Fibroblast of the conjunctiva (primary cell): ENCODE results near the gene CFL1.

ENCODE experiments used
- DNase-seq: peaks from one replicate; pipeline ENCODE4 v3.0.0-alpha.2; 2010; ENCODE audit warnings: low read depth

The CFL1 gene

DNA sequence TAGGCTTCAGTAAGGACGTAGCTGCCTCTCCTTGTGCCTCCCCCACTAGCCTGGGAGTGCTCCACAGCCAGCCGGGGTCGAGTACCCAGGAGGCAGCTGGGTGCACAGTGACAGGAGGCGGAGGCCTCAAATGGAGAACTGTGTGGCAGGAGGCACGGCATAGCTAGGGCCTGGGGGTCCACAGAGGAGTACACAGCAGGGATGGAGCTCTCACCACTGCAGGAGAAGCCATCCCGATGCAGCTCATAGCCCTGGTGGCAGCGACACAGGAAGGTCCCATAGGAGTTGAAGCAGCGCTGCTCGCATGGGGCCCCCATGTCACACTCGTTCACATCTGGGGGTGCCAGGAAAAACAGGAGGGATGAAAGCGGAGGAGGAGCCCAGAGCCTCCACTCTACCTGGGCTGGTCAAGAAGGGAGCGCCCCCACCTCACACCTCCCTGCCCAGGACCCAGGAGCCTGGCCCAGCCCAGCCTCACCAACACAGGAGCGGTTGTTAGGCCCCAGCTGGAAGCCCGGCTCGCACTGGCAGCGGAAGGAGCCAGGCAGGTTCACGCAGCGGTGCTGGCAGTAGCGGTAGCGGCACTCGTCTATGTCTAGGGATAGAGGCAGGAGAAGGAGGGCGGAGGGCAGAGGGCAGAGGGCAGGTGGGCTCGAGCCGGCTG is 11.8 kb upstream of the CFL1 start:
- DNase-seq = no peak

DNA sequence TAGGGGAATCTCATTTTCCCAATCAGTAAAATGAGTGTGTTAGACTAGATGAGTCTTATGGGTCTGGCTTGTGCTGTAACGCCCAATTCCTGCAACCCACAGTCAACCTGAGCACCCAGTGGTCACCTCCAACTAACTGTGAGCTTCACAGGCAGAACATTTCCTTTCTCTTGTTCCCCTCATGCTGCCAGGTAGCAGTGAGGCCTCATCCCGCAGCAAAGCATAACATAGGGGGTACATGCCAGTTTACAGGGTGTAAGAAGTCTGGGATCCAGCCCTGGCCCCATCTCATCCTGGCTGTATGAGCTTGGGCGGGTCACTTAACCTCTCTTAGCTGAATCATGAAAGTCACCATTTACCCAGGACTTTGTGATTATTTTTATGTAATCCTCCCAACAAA is 10.9 kb upstream of the CFL1 start:
- DNase-seq = no peak

DNA sequence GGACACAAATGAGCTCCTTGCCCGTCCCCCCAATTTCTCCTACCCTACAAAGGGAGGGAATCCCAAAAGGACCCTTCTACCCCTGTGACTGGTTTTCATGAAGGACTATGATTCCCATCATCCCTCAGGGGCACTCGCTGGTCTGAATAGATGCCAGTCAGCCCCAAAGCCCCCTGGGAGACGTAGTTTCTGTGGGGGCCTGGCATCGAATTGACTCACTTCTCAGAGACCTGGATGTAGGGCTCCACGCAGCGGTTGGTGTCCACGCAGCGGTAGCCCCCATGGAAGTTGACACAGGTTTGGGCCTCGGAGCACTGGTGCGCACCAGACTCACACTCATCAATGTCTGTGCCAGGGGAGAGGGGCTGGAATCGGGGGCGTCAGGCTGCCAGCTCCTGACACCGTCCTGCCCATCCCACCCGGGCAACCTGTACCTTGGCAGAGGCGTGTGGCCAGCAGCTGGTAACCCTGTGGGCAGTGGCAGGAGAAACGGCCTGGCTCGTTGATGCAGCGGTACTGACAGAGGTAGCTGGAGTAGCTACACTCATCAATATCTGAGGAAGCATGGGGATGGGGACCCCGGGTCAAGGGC is 10.2 kb upstream of the CFL1 start:
- DNase-seq = no peak

DNA sequence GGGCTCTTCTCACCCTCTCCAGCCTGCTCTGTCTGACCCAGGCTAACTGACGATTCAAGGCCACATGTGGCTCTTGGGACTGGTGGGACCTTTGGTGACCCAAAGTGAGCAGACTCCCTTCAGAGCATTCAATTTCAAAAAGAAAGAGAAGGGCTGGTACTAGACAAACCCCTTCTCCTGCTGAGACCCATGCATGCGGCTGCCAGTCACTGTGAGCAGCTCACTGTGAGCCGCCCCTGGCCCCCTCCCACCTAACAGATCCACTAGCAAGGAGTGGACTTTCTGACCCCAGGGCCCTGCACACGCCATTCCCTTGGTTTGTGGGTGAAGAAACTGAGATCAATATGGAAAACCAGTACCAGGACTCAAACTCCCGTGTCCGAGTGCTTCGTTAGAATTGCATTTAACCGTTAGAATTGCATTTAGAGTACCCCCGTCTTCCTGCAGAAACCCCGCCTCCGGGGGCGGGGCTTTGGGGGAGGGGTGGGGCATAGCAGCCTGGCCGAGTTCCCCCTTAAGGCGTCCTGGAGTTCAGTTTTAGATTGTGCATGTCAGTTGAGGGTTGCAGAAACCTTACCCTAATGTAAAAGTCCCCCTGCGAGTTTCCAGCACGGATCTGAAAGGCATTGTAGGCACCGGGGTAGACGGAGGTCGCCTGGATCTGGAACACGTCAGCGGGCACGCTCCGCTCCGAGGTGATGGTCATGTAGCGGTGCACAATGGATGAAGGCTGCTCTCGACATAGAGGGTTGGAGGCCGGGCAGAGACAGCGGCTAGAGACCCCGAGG is 9.5 kb upstream of the CFL1 start:
- DNase-seq = no peak

DNA sequence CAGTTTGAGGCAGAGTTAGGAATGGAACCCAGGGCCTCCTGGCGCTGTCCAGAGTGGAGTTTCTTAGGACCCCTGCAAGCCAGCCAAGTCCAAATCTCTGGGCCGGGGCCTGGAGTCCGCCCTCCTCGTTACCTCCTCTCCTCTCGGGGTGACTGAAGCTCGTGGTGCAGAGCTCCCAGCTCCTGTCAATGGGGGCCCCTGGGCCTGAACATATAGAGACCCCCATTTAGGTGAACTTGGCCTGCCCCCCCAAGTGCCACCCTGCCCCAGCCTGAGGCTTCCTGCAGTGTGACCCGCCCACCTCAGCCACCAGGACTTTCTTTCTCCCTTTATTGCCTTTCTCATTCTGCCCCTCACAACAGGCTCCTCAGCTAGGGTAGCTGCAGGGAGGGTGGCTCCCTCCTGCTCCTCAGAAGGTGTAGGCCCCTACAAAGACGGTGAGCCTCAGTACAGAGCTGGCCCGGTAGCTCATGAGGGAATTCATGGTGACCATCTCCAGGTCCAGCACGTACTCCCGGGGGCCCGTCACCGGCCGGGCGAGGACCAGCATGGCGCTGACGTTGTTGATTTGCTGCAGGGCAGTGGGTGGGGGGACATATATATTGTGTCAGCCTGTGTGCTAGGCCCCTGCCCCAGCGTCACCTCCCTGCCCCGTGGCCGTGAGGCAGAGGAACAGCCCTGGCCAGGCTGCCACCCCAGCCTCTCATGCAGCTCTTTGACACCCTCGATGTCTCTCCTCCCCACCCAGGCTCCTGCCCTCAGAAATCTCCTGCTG is 8.7 kb upstream of the CFL1 start:
- DNase-seq = no peak

DNA sequence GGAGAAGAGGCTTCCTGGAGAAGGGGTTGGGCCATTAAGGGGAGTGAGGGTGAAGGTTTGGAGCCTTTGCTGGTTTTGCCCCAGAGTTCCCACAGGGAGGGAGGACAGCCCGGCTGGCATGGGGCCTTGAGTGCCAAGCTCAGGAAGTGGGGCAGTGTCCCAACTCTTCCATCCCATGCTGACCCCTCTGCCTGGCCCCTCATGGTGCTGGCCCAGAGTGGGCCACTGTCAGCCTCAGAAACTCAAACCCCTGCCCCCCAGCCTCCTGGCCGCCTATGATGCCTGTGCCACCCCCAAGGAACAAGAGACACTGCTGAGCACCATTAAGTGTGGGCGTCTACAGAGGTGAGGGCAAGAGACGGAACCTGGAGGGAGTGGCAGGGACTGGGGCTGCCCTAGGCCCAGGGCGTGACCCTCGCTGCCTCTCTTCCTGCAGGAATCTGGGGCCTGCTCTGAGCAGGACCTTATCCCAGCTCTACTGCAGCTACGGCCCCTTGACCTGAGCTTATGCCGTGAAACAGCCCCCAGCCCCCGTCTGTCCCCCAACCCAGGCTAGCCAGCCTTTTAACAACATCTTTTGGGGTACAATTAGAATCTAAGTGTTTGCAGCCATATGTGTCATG is 7.7 kb upstream of the CFL1 start:
- DNase-seq = no peak

DNA sequence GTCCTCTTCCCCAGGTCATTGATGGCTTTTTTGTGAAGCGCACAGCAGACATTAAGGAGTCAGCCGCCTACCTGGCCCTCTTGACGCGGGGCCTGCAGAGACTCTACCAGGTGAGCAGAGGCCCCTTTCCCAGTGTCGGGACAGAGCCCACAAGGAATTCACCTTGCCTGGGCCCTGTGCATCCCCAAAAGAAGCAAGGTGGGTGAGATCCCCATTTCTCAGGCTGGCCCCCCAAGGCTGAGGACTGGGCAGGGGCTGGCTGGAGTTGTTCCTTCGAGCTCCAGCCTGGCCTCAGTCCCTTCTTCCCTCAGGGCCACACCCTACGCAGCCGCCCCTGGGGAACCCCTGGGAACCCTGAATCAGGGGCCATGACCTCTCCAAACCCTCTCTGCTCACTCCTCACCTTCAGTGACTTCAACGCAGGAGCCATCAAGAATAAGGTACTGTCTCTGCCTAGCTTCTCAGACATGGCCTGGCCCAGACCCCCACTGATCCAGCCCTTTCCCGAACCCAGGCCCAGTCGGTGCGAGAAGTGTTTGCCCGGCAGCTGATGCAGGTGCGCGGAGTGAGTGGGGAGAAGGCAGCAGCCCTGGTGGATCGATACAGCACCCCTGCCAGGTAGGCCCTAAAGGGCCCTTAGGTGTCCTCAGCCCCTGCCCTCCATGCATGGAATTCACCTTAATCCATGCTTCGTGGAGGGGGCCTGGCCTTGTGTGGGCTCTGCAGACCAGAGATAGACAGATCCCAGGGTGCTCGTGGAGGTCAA is 6.9 kb upstream of the CFL1 start:
- no peak for DNase-seq

DNA sequence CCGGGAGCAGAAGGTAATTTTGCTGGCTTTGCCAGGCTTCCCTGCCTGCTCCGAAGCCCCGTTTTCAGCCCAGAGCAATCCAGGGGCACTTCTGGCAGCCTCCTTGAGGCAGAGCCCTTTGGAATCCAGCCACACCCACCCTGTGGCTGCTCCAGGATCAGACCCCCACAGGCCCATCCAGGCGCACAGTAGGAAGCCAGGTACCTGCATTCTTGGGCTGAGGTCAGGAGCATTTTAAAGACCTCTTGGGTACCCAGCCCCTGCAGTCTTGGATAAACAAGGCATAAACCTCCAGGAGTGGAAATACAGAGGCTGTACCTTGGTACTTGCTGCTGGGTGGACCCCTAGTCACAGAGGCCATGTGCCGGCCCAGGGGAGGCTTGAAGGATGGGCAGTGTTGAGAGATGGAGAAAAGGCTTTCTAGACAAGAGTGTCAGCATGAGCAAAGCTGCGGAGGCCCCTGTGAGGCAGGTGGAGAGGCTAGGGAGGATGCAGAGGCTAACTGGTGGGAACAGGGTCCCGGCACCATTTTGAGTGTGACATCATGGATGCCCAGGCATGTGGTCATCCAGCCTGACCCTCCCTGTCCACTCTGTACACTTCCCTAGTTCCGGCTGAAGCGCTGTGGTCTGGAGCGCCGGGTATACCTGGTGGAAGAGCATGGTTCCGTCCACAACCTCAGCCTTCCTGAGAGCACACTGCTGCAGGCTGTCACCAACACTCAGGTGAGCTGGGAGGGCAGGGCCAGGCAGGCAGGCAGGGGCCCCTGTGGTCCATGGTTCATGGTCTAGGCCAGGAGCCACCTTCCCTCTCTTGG is 6.1 kb upstream of the CFL1 start:
- no peak for DNase-seq

DNA sequence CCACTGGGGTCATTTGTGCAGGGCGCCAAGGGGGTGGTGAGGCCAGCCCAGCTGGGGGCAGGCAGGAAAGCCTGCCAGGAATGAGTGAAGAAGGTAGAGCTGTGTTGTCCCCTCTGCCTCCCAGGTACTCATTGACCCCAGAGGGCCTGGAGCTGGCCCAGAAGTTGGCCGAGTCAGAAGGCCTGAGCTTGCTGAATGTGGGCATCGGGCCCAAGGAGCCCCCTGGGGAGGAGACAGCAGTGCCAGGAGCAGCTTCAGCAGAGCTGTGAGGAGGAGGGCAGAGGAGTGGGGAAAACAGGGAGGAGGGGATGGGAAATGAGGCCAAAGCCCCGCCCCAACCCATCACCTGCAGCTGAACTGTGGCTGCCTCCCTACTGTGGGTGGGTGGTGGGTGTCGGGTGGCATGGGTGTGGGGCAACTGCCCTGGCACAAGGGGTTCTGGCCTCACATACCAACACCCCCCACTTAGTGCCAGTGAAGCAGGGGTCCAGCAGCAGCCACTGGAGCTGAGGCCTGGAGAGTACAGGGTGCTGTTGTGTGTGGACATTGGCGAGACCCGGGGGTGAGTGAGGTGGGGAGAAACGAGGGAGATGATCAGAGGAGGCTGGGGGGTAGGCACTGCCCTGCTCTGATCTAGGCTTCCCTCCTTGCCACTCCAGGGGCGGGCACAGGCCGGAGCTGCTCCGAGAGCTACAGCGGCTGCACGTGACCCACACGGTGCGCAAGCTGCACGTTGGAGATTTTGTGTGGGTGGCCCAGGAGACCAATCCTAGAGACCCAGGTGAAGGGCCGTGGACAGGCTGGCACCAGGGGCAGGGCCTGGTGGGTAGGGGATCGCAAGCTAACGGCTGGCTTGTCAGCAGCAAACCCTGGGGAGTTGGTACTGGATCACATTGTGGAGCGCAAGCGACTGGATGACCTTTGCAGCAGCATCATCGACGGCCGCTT is 5.2 kb upstream of the CFL1 start:
- no peak for DNase-seq

DNA sequence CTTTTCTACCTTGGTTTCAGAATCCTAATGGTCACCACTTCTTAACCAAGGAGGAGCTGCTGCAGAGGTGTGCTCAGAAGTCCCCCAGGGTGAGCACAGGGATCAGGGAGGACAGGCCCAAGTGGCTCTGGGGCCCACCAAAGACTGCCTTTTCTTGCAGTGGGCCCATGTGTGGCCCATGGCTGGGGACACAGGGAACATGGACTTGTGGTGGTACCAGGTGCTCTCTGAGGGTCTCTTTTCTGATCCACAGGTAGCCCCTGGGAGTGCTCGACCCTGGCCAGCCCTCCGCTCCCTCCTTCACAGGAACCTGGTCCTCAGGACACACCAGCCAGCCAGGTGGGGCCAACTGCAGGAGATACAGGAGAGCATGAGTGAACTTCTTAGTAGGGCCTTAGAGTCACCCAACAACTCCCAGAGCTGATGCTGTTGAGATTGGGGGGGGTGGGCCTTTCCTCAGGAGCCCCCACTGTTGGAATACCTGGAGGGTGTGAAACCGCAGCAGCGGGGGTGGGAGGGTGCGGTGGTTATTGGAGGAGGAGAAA is 4.3 kb upstream of the CFL1 start:
- no peak for DNase-seq

DNA sequence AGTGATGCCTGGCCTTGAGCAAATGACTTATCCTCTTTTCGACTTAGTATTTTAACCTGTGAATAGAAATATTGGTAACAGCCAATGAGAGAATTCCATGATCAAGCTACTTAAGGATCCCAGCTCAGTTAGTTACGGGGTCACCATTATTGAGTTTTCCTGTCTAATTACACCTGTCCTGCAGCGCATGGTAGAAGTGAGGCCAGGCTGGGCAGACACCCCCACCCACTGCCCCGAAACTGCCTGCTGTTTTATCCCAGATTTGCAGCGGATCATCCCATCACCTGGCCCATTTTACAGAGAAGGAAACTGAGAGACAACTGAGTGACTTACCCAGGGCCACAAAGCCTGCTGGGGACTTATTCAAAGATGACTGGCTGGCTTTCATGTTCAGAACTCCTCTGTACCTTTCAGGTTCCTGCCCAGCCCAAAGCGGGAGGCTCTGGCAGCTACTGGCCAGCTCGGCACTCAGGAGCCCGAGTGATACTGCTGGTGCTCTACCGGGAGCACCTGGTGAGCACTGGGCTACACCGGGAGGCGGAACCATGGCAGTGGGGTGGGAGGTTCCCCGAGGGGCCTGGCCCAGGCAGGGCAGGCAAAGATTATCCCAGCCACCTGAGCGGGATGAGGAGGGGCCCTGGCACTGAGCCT is 3.7 kb upstream of the CFL1 start:
- DNase-seq = no peak

DNA sequence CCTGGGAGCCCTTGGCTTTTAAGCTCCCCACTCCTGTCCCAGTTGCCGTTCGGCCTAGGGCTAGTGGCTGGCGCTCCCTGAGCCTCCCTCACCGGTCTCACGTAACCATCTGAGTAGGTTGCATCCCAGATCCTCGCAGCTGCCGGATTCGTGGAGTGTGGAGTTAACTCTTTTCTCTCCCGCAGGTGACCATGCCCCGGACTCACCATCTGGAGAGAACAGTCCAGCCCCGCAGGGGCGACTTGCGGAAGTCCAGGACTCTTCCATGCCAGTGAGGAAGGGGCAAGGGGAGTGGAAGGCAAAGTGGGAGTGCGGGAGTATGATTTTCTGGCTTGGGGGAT is 3.2 kb upstream of the CFL1 start:
- no peak for DNase-seq

DNA sequence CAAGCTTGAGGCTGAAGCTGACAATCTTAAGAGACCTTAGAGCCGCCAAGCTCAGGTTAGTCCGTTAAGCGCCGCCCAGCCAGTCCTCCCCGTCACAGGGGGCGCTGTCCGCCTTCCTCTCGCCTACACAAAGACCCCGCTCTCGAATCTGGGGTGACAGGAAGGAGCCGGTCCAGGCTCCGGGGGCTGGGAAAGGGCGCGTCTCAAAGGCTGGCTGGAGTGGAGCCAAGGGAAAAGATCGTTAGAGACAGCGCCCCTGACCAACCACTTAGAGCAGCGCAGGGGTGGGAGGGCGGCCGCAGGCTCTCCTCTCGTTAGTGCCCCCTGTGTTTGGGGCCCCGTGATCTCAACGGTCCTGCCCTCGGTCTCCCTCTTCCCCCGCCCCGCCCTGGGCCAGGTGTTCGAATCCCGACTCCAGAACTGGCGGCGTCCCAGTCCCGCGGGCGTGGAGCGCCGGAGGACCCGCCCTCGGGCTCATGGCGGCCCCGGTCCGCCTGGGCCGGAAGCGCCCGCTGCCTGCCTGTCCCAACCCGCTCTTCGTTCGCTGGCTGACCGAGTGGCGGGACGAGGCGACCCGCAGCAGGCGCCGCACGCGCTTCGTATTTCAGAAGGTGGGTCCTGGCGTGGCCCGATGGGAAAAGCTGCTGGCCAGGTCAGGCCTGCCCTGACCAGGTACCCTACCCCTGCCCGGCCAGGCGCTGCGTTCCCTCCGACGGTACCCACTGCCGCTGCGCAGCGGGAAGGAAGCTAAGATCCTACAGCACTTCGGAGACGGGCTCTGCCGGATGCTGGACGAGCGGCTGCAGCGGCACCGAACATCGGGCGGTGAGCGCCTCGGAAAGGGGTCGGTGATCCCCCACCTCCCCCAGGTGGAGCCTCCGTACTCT is 2.5 kb upstream of the CFL1 start, which contains the start of gene MUS81:
Gene MUS81, plus strand, starts transcription at position 156 of the 887 bp plus-strand sequence. Its CDS starts 321 bp downstream, at position 477.
- peak; percentile 98 for DNase-seq

DNA sequence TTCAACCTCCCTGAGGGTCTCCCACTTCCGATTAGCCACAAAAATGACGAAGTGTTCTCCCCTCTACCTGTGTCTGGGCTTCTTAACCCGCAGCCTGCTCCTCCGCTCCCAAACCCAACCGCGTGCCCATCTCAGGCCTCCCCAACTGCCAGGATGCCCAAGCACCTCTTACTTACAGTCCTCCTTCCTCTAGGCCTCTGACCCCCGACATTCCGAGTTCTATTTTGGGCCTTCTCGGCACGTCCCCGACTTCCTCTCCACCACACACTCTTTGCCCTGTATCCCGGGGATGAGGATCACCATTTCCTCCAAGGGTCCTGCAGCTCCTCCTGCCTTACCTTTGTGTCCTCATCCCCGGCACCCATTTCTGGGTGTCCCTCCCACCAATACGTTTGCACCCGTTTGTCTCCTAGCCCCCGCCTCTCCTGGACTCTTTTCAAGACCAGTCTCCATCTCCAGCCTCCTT is 1.9 kb upstream of the CFL1 start:
- no peak for DNase-seq

DNA sequence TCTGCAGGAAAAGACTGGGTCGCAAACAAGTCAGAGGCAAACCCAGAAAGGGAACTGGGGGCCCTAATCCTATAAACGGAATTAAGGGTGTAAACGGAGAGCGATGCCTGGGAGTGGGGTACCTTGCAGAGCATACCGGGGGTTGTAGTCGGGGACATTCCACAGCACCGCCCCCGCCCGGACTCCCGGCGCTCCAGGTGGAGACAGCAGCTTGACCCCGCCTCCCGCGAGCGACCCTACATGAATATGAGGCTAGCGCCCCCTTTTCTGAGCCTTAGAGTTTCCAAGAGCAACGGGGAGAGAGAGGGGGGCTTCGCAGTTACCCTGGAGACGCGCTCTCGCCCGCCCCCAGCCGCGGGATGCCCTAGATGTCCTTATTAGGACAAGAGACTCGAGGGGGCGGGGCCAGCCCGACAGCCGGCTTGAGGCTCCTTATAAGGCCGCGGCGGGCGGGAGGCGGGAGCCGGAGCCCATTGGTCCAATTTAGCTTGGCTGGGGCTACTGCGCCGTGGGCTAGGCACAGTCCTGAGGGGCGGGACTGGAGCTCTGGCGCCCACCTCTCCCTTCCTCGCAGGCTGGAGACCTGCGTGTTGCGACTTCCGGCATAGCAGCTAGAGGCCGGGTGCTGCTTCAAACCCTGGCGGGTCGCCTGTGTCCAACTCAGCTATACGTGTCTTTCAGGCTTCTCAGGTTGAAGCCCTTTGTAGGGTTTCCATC is 1.3 kb upstream of the CFL1 start:
- DNase-seq = peak; percentile 98

DNA sequence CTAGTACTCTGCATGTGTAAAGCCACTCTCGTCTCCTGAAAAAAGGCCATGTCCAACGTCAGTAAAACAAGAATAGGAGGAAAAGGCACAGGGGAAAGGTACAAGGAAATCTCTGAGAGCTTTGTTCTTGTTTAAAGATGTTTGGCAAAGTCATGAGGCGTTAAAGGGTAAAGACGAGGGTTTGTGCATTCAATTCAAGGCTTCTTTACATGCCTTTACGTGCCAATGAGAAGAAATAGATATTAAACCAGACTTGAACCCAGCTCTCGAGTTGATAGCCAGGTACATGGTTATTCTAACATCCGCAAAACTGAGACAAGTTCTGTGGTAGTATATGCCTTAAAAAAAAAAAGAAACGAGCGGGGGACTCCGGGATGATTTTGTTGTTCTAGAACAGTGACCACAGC is 704 bp upstream of the CFL1 start:
- no peak for DNase-seq

DNA sequence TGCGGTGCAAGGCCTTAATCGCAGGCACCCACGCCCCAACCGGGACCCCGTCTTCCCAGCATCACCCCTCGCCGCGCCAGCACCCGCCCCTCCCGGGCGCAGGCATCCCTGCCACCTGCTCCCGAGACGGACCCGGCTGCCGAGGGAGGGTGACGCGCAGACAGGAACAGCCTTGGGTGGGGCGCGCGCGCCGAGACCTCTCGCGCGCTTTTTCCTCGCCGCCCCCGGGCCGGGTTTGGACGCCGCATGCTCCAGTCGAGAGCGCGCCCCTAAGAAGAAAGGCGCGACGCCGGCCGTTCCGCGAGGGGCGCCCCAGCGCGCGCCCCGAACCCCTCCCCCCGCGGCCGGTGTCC is 504 bp downstream of the CFL1 start:
- no peak for DNase-seq
